C4-2B (cell line): Measurements from ENCODE around the gene COL10A1.

Source experiments
- H3K27ac ChIP-seq: fragments of 450-650 bp; 2 replicates; pipeline ENCODE4 v1.5.1; 2017
- ZFX ChIP-seq: fragments of 450-650 bp; IDR thresholded peaks from 2 replicates; pipeline ENCODE4 v1.6.1; 2017
- TF ChIP-seq, protein P1 (sequence below): fragments of 450-650 bp; conservative IDR thresholded peaks from 2 replicates; pipeline ENCODE4 v1.5.1; 2017; ENCODE audit warnings: mild to moderate bottlenecking

Gene COL10A1

DNA sequence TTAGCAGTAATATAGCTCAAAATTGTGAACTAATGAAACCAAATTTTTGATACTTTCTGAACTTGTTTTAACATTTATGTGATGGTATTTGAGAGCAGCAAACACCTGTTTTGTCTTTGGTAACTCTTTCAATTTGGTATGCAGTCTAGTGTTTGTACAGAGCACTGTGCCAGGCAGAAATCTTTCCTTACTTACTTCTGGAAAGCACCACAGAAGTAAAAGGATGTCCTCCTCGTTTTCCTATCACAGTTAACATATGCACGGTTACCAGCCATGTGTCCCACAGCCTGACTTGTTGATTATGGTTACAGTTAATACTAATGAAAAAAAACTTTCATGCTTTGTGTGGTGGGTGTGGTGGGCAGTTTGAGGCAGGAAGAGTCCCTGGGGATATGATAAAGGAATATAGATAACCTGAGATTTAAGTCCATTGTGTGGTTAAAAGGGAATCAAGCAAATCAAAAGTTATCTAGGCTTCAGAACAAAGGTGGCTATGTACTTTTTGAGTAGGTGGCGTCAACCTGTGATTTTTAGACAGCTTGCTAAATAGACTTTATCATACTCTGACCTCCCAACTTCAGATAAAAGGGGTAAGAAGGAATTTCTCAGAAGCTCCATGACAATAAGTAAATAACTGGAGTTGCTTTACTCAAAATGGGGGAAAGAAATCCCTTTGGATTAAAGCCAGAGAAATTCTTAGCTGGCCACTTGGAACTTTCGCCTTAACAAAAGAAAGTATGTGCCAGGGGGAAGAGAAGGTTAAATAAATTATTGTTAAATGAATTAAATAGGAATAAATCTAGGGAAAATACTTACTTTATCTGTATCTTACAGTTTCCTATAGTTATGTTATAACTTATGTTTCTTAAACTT, 20.1 kb upstream of the COL10A1 start:
- no peak for TF ChIP-seq ZFX
- TF ChIP-seq, protein P1, sequence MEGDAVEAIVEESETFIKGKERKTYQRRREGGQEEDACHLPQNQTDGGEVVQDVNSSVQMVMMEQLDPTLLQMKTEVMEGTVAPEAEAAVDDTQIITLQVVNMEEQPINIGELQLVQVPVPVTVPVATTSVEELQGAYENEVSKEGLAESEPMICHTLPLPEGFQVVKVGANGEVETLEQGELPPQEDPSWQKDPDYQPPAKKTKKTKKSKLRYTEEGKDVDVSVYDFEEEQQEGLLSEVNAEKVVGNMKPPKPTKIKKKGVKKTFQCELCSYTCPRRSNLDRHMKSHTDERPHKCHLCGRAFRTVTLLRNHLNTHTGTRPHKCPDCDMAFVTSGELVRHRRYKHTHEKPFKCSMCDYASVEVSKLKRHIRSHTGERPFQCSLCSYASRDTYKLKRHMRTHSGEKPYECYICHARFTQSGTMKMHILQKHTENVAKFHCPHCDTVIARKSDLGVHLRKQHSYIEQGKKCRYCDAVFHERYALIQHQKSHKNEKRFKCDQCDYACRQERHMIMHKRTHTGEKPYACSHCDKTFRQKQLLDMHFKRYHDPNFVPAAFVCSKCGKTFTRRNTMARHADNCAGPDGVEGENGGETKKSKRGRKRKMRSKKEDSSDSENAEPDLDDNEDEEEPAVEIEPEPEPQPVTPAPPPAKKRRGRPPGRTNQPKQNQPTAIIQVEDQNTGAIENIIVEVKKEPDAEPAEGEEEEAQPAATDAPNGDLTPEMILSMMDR: no peak
- no peak overlapping the region for H3K27ac ChIP-seq

GRCh38 chr6:116144605-116145004, 18.7 kb upstream of the COL10A1 start:
- TF ChIP-seq, protein P1: no peak
- TF ChIP-seq ZFX: no peak
- H3K27ac ChIP-seq: no peak overlapping the region

DNA sequence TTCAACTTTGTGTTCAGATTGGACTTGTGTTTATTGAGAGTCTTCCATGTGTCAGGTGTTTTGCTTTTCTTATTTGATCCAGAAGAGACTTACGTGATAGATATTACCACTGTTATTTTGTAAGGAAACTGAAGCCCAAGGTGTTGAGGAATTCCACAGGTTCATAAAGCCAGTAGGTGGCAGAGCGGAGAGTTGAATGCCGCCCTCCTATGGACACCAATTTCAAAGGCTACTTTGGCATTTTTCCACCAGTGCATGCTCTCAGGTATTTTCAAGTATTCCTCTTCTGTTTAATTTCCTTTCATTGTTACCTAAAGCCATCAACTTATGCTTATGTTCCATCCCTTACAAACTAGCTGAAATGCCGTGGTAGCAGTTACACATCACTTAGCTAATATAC, 14.0 kb upstream of the COL10A1 start:
- no peak for TF ChIP-seq ZFX
- TF ChIP-seq, protein P1: peak; percentile 45
- no peak overlapping the region for H3K27ac ChIP-seq

GRCh38 chr6:116136933-116137340, 11.0 kb upstream of the COL10A1 start:
- TF ChIP-seq ZFX: no peak
- TF ChIP-seq, protein P1: no peak
- H3K27ac ChIP-seq: no peak overlapping the region

DNA sequence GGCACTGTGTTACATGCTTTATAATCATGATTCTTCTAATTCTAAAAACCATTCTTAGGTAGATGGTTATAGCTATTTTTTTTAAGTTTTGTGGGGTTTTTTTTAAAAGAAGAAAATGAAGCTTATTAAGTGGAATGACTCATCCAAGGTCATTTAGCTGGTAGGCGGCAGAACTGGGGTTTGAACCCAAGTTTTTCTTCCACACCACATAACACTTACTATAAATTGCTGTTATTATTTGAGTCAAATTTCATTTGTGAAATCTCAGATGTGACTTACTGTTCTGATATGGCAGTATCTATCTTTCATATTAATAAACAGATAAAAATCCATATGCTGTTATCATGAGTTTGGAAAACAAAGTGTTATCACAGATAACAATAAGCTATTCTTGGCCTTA, 10.4 kb upstream of the COL10A1 start:
- H3K27ac ChIP-seq: no peak overlapping the region
- TF ChIP-seq ZFX: no peak
- TF ChIP-seq, protein P1: no peak

DNA sequence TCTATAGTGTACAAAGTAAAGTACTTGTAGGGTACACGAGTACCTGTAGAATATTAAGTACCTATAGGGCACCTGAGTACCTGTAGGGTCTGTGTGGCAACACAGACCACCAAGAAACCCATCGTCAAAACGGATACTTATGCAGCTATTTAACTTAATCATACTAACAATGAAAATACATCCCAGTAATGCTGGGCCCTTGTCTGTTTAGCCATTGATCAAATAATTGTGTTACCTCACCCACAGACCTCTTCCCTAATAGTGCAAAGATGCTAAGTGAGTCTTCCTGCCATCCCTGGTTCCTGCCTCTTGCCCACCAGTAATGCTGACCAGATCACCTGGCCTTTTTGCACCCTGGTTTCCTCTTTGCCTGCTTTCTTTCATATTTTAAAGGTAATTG, 7.5 kb upstream of the COL10A1 start:
- no peak overlapping the region for H3K27ac ChIP-seq
- TF ChIP-seq, protein P1: no peak
- TF ChIP-seq ZFX: no peak

GRCh38 chr6:116127771-116128493, 2.0 kb upstream of the COL10A1 start:
- TF ChIP-seq, protein P1: no peak
- no peak for TF ChIP-seq ZFX
- H3K27ac ChIP-seq: no peak overlapping the region
